ENCODE measurements around the gene TMEM106B. TPM values are rescaled to one million over a fixed set of nuclear protein-coding genes. Genes with fewer than 3 reads are reported as not detected.

TMEM106B gene
- total RNA-seq, 1 donor from 2014 or later: 22.1 TPM

DNA sequence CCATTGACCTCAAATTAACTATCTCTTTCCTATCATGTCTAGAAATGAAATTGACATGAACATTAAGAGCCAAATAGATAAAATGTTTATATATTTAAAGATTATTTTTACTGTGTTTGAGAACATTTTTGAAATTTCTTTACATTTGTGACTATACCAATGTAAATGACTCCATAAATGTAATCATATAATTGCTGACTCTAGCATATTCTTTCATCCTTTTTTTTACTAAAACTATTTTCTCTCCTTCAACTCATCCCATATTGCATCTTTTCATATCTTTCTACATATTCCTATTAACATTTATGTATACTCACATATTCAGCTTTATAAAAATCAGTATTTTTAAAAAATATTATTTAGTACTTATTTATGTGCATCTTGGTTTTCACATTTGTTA is 16.9 kb downstream of the TMEM106B start:
- intact Hi-C loops (cut with micrococcal nuclease): no loop called here
- no peaks in the 10 kb centered on the region for H3K9me3 Mint-ChIP-seq
- peaks cover 43% of the 10 kb centered on the region for H3K36me3 Mint-ChIP-seq (ENCODE audit: low read depth)
- no peak overlapping the region for H3K27ac Mint-ChIP-seq
- no peaks in the 10 kb centered on the region for H3K27me3 Mint-ChIP-seq
- H3K4me3 Mint-ChIP-seq: no peak overlapping the region
- TF ChIP-seq, protein P1, sequence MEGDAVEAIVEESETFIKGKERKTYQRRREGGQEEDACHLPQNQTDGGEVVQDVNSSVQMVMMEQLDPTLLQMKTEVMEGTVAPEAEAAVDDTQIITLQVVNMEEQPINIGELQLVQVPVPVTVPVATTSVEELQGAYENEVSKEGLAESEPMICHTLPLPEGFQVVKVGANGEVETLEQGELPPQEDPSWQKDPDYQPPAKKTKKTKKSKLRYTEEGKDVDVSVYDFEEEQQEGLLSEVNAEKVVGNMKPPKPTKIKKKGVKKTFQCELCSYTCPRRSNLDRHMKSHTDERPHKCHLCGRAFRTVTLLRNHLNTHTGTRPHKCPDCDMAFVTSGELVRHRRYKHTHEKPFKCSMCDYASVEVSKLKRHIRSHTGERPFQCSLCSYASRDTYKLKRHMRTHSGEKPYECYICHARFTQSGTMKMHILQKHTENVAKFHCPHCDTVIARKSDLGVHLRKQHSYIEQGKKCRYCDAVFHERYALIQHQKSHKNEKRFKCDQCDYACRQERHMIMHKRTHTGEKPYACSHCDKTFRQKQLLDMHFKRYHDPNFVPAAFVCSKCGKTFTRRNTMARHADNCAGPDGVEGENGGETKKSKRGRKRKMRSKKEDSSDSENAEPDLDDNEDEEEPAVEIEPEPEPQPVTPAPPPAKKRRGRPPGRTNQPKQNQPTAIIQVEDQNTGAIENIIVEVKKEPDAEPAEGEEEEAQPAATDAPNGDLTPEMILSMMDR (IDR thresholded peaks at IDR 0.05): no peak
- POLR2A ChIA-PET: no interaction called here
- DNase-seq (no peak), ATAC-seq (ENCODE audit: low read depth) (no peak)
- CTCF ChIA-PET: no interaction called here
- H3K4me1 Mint-ChIP-seq: peaks cover 13% of the 10 kb centered on the region

DNA sequence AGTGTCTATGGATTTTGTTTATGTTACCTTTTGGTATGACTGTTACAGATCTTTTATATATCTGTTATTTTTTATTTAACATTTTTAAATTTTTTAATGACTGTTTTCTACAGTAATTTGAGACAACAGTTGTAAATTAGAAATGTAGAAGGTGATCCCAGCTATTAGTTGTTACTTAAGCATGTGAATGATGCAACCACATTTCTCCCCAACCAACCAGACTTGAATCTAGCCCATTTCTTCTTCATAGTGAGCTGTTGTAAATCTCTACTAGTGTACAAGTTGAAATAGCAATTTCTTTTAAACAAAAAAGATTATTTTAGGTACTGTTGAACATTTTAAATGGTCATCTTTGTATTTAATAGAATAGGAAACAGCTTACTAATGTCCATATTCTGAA is 18.0 kb downstream of the TMEM106B start:
- CTCF ChIA-PET: no interaction called here
- Mint-ChIP-seq H3K27me3 (no peaks in the 10 kb centered on the region), H3K4me3 (no peak overlapping the region), H3K27ac (no peak overlapping the region), H3K9me3 (no peaks in the 10 kb centered on the region), H3K4me1 (peaks cover 11% of the 10 kb centered on the region), H3K36me3 (ENCODE audit: low read depth) (peaks cover 46% of the 10 kb centered on the region)
- no peak for DNase-seq
- POLR2A ChIA-PET: no interaction called here
- ATAC-seq (ENCODE audit: low read depth): no peak
- TF ChIP-seq, protein P1 (IDR thresholded peaks at IDR 0.05): no peak
- intact Hi-C loops (cut with micrococcal nuclease): no loop called here

DNA sequence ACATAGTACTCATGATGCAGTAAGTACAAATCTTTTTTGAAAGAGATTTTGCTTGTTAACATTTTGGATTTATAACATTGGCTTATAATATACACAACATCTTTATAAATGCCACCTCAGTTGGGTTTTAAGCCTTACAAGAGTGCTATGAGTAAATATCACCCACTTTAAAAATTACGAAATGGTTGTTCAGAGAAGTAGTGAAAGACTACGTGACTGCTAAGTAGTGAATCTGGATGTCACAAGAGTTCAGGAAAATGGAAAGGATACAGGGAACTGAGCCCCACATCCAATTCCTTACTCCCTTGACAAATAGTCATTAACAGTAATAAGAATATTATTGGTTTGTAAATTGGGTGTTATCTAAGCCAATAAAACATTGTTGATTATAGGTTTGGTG is 20.0 kb downstream of the TMEM106B start:
- peaks cover 32% of the 10 kb centered on the region for H3K36me3 Mint-ChIP-seq (ENCODE audit: low read depth)
- intact Hi-C loops (cut with micrococcal nuclease): loop anchor here (2.0 kb wide), 1 partner anchor 14 kb away; no protein-coding TSS in a partner anchor
- H3K27me3 Mint-ChIP-seq: no peaks in the 10 kb centered on the region
- H3K4me1 Mint-ChIP-seq: peaks cover 11% of the 10 kb centered on the region
- no peaks in the 10 kb centered on the region for H3K9me3 Mint-ChIP-seq
- TF ChIP-seq, protein P1 (IDR thresholded peaks at IDR 0.05): no peak
- ChIA-PET CTCF (no interaction called here), POLR2A (no interaction called here)
- no peak overlapping the region for H3K4me3 Mint-ChIP-seq
- DNase-seq (no peak), ATAC-seq (ENCODE audit: low read depth) (no peak)
- no peak overlapping the region for H3K27ac Mint-ChIP-seq

DNA sequence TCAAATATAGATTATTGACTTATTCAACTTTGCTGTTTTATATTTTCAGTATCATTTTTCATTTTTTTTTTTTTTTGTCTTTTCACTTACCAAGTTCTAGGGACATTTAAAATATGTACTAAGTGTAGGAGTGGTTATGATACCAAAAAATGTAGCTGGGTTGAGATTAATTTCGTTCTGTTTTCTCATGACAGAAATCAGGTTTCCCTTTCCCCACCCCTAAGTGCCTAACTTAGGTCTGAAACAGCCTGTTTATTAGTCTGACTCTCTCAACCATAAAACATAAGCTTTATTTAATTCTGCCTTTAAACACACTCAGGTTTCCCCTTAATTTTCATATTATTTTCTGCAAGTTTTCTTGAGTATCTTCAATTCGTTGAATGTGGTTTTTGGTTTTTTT is 22.1 kb downstream of the TMEM106B start:
- CTCF ChIA-PET: no interaction called here
- peaks cover 11% of the 10 kb centered on the region for H3K4me1 Mint-ChIP-seq
- ATAC-seq (ENCODE audit: low read depth) (no peak), DNase-seq (no peak)
- intact Hi-C loops (cut with micrococcal nuclease): no loop called here
- H3K4me3 Mint-ChIP-seq: no peak overlapping the region
- peaks cover under 1% of the 10 kb centered on the region for H3K9me3 Mint-ChIP-seq
- TF ChIP-seq, protein P1 (IDR thresholded peaks at IDR 0.05): no peak
- POLR2A ChIA-PET: no interaction called here
- peaks cover 36% of the 10 kb centered on the region for H3K36me3 Mint-ChIP-seq (ENCODE audit: low read depth)
- H3K27ac Mint-ChIP-seq: no peak overlapping the region
- no peaks in the 10 kb centered on the region for H3K27me3 Mint-ChIP-seq

DNA sequence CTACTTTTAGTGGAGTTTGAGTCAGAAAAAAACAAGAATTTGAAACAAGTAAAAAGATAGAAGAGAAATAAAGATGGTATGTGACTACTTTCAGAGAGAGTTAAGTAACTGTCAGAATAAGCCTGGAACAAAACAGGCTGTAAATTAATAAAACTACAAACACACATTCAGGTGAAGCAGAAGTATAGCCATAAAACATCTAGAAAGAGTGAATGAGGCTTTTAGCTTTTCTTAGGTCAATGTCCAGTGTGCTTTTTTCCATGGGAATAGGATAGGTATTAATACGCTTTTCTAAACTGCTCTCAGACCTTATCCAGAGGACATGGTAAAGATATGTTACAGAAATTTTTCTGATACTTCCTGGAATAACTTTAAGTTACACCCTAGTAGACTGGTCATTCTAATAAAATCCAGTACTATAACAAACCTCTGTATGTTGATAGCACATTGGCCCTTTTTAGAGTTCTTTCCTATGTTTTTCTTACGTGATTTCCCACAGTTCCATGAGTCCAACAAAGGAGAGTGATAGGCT is 23.3 kb downstream of the TMEM106B start:
- TF ChIP-seq, protein P1 (IDR thresholded peaks at IDR 0.05): no peak
- CTCF ChIA-PET: no interaction called here
- ATAC-seq (ENCODE audit: low read depth) (no peak), DNase-seq (no peak)
- H3K27ac Mint-ChIP-seq: no peak overlapping the region
- no peaks in the 10 kb centered on the region for H3K27me3 Mint-ChIP-seq
- H3K4me1 Mint-ChIP-seq: peaks cover 12% of the 10 kb centered on the region
- intact Hi-C loops (cut with micrococcal nuclease): no loop called here
- no peak overlapping the region for H3K4me3 Mint-ChIP-seq
- POLR2A ChIA-PET: no interaction called here
- H3K9me3 Mint-ChIP-seq: peaks cover 3% of the 10 kb centered on the region
- H3K36me3 Mint-ChIP-seq (ENCODE audit: low read depth): peaks cover 41% of the 10 kb centered on the region

All from activated B cell treated with CpG ODN at 0.5 μM for 24 hours (primary cell).